GM19397 (cell line): ENCODE results near the gene LFNG.

Experiments
- ATAC-seq: cut with Tn5 transposase; IDR thresholded peaks from one replicate; pipeline ENCODE4 v1.9.1; 2021; ENCODE audit warnings: mild to moderate bottlenecking, moderate library complexity; ENCODE audit not compliant: unreplicated experiment

Gene LFNG

DNA sequence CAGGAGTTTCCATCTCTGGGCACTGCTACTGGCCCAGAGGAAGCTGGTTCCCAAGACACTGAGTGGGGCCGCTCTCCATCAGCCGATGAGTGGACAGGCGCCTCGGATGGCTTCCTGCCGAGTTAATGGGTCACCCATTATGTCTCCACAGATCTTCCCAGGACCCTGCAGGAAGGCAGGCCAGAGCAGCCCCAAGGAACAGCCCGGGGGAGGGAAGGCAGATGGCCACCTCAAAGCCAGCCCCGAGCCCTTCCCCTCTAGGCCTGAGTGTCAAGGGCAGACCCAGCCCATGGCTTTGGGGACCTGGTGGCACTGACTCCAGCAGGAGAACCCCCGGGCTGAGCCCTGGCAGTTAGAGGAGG, 3.4 kb upstream of the LFNG start:
- no peak for ATAC-seq

DNA sequence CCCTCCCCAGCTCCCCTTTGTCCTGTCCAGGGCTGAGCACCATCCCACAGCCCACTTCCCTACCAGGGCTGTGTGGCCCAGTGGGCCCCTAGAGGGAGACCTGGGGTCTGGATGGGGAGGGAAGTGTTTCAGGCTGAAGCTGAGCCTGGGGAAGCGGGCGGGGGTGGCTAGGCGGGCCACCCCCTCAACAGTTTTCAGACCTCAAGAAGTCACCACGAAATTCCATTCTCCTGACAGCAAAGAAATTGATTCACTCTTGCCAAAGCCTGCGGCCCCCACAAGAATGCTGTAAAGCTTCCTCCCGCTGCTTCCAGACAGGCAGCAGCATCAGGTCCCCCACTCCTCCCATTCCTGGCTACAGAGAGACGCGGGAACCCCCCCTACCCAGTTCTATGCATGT, 2.5 kb upstream of the LFNG start:
- no peak for ATAC-seq

DNA sequence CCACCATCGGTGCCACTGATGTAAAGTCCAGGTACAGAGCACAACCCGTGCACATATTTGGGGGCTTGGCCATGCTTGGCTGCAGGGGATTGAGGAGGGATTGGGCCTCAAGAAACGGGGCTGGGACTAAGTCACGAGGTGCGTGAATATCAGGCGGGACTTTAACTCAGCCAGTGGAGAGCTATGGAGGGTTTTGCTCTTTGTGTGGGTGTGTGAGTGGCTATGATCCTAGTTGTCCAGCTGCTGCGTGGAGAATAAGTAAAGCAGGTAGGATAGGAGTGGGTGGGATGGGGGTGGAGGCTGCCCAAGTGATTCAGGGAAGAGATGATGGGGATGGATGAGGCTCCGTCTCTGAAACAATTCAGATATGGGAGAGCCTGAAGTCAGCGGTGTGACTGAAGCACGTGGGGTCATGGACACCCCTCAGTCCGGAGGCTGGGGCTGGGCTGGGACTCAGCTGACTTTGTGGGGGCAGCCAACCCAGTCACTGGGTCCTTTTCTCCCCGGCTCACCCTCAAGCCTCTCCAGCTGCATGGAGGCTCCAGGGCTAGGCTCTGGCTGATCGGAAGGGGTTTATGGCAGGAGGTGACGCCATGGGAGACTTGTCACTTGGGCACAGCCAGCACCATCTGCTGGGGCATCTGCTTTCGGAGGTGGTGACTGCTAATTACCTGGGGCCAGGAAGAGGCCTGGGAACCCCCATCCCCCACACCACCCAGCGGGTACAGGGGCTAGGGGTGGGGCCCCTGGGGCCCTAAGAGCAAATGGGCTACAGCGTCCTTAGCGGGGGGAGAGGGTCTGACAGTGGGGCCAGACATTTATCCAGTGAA, 1.7 kb upstream of the LFNG start:
- no peak for ATAC-seq

DNA sequence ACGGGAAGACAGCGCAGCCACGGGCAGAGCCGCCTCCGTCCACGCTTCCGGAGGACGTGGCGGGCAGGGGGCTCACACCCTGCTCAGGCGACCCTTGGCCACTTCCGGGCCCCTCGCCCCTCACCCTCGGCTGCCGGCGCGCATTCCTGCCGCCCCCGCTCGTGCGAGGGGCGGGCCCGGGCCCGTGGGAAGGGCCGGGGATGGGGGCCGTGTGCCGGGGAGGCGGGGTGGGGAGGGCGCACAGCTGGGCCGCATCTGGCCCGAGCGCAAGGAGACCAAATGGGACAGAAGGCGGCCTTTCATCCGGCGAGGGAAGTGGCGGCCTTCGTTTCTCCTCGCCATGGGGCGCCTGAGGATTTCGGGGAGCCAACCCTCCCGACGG, 846 bp upstream of the LFNG start:
- no peak for ATAC-seq

DNA sequence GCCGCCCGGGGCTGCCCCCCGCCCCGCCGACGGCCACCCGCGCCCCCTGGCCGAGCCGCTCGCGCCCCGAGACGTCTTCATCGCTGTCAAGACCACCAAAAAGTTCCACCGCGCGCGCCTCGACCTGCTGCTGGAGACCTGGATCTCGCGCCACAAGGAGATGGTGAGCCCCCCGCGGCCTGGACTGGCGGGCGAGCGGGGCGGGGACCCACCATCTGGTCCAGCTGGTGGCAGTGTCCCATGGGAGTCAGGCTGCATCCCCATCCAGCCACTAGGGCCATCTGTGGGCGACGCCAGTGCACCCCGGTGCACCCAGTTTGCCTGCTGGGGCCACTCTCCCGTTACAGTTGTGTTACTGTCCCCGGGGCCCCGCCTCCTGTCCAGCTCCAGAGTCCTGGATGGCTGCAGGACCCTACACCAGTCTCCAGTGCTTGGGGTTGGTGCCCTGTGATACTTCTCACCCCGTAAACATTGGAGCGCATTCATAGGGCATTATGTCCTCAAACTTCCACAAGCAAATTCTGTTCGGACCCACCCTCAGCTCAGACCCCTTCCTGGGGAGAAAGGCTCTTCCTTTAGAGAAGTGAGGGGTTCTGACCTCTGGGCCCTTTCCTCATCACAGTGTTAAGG, 672 bp downstream of the LFNG start:
- ATAC-seq = no peak

DNA sequence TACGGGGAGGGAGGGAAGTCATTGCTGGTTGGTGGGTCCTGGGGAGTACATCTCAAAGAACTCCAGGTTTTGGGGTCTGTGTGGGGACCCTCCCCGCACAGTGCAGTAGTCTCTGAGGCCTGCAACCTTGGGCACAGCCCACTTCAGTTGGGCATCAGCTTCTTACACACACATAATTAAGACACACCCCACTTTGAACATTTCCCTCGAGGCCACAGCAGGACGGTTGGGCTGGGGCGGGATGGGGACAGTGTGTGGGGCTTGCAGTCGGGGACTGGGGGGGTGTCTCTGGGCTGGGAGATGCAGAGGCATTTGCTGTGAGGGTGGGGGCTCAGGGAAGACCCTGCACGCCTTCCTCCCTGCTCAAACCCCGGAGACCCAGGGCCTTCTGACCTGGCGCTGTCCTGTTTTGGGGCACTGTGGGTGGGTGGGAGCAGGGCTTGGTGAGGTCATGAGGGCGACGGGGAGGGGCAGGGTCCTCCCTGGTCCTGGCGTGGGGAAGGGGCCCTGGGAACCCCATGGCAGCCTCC, 1.3 kb downstream of the LFNG start:
- no peak for ATAC-seq

DNA sequence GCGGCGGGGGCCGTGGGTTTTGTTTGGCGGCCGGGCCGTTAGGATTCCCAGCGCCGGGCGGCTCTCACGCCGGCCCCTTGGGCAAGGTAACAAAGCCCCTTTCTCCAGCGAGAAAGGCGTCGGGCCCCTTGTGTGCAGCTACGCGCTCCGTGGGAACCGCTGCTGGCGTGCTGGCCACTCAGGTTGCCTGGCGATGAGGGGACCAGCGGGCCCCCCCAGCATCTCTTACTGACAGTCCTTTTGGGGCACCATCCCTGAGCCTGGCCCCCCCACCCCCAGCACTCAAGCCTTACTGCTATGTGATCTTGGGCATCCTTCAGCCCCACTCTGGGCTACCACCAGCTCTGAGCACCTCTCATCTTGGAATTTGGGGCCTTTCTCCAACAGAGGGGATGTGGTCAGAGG, 1.8 kb downstream of the LFNG start:
- no peak for ATAC-seq

DNA sequence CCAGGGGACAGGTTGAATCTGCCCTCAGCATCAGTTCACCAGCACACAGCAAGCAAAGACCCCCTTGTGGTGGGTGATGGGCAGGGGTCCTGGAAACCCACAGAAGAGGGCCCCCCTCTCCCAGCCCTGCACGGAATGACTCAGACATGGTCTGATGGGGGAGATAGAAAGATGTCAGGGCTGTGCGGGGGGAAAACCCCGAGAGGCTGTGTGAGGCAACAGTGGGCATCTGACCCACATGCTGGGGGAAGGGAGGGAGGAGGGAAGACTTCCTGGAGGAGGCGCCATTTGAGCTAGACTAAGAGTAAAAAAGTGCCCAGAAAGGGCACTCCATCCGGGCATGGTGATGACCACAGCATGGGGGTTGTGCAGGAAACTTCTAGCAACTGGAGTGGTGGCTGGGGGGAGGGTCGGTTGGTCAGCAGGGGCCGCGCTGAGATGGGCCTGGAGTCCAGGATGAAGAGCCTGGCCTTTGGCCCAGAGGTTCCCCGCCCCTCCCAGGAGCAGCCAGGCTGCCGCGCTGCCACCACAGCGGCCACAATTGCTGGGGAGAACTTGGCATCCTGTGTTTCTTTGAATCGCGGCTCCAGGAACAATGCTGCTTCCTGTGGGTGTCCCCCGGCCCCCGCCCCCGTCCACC, 2.5 kb downstream of the LFNG start:
- ATAC-seq = no peak

DNA sequence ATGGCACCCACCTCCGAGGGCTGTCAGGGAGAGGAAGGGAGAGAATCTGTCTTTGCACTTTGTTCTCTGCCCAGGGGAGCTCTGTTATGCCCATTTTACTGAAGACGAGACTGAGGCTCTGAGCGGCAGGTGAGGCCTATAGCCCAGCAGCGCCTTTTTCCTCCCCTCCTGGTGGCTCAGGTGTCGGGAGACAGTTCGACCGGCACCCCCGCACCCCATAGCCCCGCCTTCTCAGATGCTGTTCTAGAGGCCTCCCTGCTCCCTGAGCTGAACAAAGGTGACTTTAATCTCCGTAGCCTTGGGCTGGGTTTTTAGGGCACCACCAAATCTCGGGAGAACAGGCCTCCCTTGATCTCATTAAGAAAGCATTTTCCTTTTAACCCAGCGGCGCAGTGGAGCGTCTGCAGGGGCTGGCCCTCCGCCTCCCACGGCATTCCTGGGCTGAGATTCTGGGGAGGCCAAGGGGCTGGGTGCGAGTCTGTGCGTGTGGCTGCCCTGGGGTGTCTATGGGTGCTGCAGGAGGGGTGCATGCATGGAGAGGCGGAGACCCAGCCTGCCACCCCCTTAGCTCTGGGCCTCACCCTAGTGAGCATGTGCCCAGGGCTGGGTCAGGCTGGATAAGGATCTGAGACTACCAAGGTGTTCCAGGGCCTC, 3.3 kb downstream of the LFNG start:
- no peak for ATAC-seq

DNA sequence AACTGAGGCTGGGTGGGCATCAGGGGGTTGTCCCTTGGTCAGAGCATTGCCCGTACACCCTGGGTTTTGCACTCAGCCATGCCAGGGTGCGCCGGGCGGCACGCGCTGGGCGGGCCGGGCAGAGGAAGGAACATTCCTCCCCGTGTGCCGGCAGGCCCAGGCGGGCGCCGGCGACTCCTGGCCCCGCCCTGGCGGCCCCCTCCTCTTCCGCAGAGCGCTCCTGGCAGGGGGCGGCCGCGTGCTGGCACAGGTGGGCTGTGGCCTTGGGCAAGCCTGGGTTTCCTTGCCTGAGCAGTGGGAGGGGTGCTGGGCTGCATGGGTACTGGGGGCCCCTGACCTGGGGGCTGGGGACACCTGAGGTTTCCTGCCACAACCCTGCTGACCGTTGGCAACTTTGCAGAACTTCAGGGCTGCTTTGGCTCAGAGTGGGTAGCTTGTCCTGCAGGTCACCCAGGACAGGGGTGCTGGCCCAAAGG, 3.9 kb downstream of the LFNG start:
- ATAC-seq = no peak

DNA sequence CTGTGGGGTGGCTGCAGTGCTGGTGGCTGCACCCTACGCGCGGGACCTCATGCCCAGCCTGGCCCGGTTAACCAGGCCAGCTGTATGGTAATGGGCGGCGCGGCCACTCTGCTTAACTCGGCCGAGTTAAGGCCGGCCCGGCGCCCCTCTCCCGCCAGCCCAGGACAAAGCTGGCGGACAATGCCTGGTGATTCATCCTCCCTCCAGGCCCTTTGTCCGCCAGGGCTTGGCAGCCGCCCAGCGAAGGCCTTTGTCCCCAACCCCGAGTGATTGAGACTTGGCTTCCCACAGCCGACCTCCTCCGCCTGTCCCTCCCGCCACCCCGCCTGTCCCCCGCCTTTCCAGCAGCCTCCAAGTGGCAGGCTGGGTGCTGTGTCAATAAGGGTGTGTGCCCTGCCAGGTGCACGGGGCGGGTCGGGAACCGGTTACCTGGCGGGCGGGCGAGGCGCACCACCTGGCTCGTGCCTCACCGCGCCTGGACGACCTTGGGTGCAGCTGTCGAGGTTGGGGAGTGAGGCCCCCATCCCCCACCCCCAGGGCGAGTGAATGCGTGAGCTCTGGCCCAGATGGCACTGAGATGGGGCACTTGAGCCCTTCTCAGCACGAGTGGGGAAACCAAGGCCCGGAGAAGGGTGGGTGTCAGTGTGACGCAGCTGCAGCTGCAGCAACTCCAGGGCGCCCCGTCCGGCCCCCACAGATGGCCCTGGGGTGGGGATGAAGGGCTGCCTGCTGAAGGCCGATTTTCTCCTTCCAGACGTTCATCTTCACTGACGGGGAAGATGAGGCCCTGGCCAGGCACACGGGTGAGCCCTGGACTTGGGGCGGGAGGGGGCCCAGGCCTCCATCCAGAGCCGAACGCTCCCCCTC, 4.6 kb downstream of the LFNG start:
- no peak for ATAC-seq

DNA sequence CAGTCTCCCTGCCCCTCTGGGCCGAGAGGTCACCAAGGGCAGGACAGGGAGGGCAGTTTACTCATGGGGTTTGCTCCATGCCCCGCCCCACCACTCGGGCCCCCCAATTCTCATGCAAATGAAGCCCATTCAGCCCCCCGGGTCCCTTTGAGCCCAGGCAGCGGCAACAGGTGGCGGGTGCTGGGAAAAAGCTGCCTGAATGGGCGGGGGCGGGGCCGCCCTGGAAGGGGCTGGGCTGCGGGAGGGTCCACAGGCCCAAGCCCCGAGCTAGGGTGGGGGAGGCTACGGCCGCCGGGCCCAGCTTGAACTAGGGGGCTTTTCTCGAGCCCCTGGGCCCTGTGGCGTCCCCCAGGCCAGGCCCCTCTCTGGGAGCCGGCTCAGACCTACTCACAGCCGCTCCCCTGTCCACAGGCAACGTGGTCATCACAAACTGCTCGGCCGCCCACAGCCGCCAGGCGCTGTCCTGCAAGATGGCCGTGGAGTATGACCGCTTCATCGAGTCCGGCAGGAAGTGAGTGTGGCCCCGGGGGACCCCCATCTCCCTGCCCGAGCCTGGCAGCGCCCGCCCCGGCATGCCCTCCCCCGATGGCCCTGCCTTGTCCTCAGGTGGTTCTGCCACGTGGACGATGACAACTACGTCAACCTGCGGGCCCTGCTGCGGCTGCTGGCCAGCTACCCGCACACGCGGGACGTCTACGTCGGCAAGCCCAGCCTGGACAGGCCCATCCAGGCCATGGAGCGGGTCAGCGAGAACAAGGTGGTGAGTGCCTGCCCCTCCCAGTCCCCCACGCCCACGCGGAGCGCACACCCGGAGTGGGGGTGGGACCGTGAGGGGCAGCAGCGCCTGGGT, 5.5 kb downstream of the LFNG start:
- ATAC-seq = no peak

DNA sequence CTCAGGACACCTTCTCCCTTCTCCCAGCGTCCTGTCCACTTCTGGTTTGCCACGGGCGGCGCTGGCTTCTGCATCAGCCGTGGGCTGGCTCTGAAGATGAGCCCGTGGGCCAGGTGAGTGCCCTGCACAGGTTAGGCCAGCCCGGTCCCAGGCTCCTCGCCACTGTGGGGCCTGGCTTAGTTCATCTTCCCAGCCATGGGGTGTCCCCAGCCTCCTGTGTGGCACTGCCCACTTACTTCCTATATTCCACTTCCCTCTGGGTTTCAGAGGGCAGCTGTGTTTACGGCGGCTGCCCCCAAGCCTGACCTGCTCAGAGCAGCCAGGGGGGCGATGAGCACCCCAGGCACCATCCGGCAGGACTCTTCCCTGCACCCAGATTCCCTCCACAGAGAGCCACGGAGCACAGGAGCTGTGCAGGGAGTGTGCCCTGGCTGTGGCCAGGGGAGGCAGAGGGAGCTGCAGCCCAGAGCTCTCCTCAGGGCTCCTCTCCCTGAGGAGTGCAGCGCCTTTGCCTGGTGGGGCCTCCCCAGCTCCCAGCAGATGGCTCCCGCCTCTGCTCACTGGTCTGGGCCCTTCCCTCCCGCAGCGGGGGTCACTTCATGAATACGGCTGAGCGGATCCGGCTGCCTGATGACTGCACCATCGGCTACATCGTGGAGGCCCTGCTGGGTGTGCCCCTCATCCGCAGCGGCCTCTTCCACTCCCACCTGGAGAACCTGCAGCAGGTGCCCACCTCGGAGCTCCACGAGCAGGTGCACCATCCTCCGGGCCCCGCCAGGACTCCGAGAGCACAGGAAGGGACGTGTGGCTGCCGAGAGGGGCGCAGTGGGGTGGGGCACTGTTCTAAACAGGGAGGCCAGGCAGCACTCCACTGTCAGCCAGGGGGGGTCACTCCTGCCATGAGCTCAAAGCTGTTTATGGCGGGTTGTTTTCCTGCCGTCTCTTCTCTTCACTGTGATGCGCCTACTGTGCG, 6.4 kb downstream of the LFNG start:
- ATAC-seq = no peak

DNA sequence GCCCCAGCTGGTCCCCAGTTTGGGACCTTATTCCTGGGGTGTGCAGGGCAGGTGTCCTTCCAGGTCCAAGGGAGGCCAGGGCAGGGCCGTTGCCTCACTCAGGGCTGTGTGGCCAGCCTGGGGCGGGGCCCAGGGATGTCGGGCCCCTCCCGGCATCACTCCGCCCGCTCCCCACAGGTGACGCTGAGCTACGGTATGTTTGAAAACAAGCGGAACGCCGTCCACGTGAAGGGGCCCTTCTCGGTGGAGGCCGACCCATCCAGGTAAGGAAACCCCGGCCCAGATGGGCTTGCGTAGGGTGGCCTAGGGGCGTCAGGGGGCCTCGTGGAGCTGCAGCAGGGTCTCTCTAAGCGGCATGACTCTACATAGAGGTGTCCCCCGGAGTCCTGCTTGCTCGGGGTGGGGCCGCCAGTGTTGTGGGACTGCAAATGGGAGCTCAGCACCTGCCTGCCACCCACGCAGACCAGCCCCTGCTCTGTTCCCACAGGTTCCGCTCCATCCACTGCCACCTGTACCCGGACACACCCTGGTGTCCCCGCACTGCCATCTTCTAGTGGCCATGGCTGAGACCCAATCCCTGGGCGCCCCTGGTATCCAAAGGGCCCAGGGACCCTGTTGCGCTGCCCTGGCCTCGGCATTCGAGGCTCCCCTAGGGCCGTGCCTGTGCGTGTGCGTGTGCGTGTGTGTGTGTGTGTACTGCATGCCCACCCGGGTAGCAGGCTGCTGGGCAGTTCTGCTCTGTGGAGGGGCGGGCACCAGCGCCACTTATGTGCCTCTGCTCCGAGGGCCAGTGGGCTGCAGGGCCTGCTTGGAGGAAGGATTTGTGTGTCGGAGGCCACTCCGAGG, 7.3 kb downstream of the LFNG start:
- ATAC-seq = no peak

DNA sequence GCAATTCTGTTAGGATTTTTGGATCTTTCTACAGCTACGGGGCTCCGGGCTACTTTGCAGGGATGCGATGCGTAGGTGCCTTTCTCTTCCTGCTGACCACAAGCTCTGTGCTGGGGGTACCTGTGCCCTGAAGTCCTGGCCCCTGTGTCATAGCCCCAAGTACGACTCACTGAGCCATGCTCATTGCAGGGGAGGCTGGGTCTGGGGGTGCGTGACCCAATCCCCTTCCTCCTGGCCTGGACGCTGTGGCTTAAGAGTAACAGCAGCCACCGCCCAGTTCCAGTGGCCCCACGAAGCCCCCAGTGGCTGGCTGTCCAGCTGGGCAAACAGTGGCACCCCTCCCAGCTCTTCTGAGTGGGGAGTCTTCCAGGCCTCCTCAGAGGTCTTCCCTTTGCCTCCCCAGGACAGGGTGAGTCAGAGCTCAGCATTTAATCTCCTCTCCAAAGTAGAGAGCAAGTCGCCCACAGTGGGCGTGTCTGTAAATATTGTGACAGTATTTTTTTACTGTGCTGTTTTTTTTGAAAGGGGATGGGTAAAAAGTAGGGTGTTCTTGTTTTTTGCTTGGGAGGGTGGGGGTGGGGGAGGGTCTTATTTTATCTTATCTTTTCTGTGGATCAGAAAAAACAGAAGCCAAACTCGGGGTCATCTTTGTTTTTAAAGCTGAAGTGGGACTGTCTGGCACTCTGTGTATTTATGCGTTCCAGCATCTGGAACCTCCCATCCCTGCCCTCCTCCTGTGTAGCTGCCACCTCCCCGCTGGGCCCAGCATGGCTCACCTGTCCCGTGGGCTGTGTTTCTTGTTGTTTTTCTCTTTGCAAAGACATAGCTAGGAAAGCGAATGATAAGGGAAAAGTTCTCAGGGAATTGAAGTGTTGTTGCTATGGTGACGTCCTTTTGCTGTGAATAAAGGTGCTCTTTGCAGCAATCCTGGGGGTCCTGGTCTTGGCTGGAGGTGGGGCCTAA, 8.2 kb downstream of the LFNG start:
- no peak for ATAC-seq

DNA sequence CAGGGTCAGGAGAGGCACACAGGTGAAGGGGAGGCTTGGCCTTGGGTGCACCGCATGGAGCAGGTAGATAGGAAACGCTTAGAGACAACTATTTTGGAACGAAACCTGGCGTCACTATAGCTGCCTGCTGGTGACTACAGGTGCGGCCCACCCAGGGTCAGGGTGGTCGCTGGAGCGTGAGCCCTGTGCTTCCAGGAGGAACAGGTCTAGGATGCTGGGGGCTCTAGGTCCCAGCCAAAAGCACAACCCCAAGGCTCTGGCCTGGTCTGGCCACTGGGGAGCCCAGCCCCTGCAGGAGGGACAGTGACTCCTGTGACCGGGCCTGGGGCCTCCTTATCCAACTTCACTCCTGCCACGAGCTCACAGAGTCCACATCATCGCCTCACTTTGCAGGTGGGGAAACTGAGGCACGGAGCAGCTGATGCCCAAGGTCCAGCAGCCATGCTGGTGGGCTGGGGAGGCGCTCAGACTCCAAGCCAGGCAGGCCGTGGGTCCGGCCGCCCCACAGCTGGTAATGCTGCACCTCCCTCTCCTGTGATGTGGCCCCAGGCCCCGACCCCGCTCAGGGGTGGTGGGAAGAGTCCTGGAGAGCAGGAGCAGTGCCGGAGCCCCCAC, 9.0 kb downstream of the LFNG start:
- peak; percentile 8 for ATAC-seq
